Breast epithelium (tissue), 3 donors: ENCODE results near the gene FUT3.

Experiments used
- CTCF ChIP-seq, 3 donors: fragments of 450-650 bp; IDR thresholded peaks; one replicate each; pipeline ENCODE4 v1.5.1; 2016 to 2017; ENCODE audit warnings: antibody characterized with exemption in 3 of 3, mild to moderate bottlenecking in 3 of 3, moderate library complexity in 3 of 3
- POLR2A ChIP-seq: fragments of 450-650 bp; IDR thresholded peaks from one replicate; pipeline ENCODE4 v1.6.1; 2016; ENCODE audit warnings: antibody characterized with exemption, mild to moderate bottlenecking, moderate library complexity
- POLR2AphosphoS5 ChIP-seq, 3 donors: sonication (generic); formaldehyde crosslinking; IDR thresholded peaks; one replicate each; pipeline ENCODE4 v1.6.1; 2017; ENCODE audit warnings: antibody characterized with exemption in 3 of 3

GRCh38 chr19:5850743-5851293 lies 431 bp downstream of the FUT3 start:
- TF ChIP-seq POLR2A (no peak), CTCF (IDR thresholded peaks at IDR 0.05) (no peak), POLR2AphosphoS5 (IDR thresholded peaks at IDR 0.05) (peak in 1 of 3 donors; percentile 19)
